GM19397 (cell line): Measurements from ENCODE around the gene ZNF717.
"Not testable (repeated sequence)": the region's sequence is repeated elsewhere in the genome, so short reads cannot be mapped to it uniquely, and the experiment has no call there.

ENCODE experiments used
- ATAC-seq: cut with Tn5 transposase; IDR thresholded peaks from one replicate; pipeline ENCODE4 v1.9.1; 2021; ENCODE audit warnings: mild to moderate bottlenecking, moderate library complexity; ENCODE audit not compliant: unreplicated experiment

ZNF717 gene

GRCh38 chr3:75785081-75785755 is at the start of gene ZNF717:
Gene ZNF717, minus strand, starts transcription at chr3:75785549. Its CDS starts 2,187 bp downstream, at chr3:75783362.
- not testable (repeated sequence) for ATAC-seq

GRCh38 chr3:75831076-75831475 is 45.7 kb upstream of the ZNF717 start:
- not testable (repeated sequence) for ATAC-seq

GRCh38 chr3:75818019-75818418 is 32.7 kb upstream of the ZNF717 start:
- ATAC-seq: not testable (repeated sequence)

- not testable (repeated sequence) for ATAC-seq
Observed at GRCh38 chr3:75816287-75817180, 31.2 kb upstream of the ZNF717 start.

- no peak for ATAC-seq
Observed at GRCh38 chr3:75814797-75815196, 29.4 kb upstream of the ZNF717 start.

GRCh38 chr3:75782506-75782905 is 2.8 kb downstream of the ZNF717 start:
- no peak for ATAC-seq

GRCh38 chr3:75781079-75781745 is 4.1 kb downstream of the ZNF717 start:
- ATAC-seq: no peak

GRCh38 chr3:75777742-75778141 is 7.6 kb downstream of the ZNF717 start:
- ATAC-seq: not testable (repeated sequence)

- ATAC-seq: not testable (repeated sequence)
Observed at GRCh38 chr3:75771631-75772030, 13.7 kb downstream of the ZNF717 start.

GRCh38 chr3:75768303-75769017 is 16.9 kb downstream of the ZNF717 start:
- no peak for ATAC-seq

GRCh38 chr3:75737831-75738493 is 47.4 kb downstream of the ZNF717 start:
- ATAC-seq: no peak

GRCh38 chr3:75727985-75728384 is 57.4 kb downstream of the ZNF717 start:
- no peak for ATAC-seq

GRCh38 chr3:75692061-75692460 is 93.3 kb downstream of the ZNF717 start:
- ATAC-seq: no peak

GRCh38 chr3:75687323-75687722 is 98.0 kb downstream of the ZNF717 start:
- ATAC-seq: no peak
